ENCODE measurements around the gene TBC1D1. TPM values are rescaled to one million over a fixed set of nuclear protein-coding genes. Genes with fewer than 3 reads are reported as not detected.

Gene TBC1D1
- total RNA-seq, 1 experiment from 2014 or later, result 36.0 TPM

GRCh38 chr4:37862961-37863360 lies 27.9 kb upstream of the TBC1D1 start:
- ChIA-PET POLR2A (no interaction called here), CTCF (interaction anchor here (0.8 kb wide), 1 partner anchor 19 kb away, joined by 3 read pairs; no protein-coding TSS in a partner anchor)
- no peak overlapping the region for H3K27ac Mint-ChIP-seq (ENCODE audit: low read depth, unreplicated experiment)
- intact Hi-C loops (cut with micrococcal nuclease), result no loop called here
- no TSS peak for BruUV-seq (replicated peaks)
- H3K4me1 Mint-ChIP-seq (ENCODE audit: insufficient read depth, unreplicated experiment), result no peaks in the 10 kb centered on the region
- H3K36me3 Mint-ChIP-seq (ENCODE audit: insufficient read depth, unreplicated experiment), result peaks cover 46% of the 10 kb centered on the region
- no peak overlapping the region for H3K4me3 Mint-ChIP-seq (ENCODE audit: unreplicated experiment)
- H3K9me3 Mint-ChIP-seq (ENCODE audit: unreplicated experiment), result no peaks in the 10 kb centered on the region
- no peaks in the 10 kb centered on the region for H3K27me3 Mint-ChIP-seq (ENCODE audit: insufficient read depth, unreplicated experiment)
- TF ChIP-seq, protein P1, sequence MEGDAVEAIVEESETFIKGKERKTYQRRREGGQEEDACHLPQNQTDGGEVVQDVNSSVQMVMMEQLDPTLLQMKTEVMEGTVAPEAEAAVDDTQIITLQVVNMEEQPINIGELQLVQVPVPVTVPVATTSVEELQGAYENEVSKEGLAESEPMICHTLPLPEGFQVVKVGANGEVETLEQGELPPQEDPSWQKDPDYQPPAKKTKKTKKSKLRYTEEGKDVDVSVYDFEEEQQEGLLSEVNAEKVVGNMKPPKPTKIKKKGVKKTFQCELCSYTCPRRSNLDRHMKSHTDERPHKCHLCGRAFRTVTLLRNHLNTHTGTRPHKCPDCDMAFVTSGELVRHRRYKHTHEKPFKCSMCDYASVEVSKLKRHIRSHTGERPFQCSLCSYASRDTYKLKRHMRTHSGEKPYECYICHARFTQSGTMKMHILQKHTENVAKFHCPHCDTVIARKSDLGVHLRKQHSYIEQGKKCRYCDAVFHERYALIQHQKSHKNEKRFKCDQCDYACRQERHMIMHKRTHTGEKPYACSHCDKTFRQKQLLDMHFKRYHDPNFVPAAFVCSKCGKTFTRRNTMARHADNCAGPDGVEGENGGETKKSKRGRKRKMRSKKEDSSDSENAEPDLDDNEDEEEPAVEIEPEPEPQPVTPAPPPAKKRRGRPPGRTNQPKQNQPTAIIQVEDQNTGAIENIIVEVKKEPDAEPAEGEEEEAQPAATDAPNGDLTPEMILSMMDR (IDR thresholded peaks at IDR 0.05; ENCODE audit: unreplicated experiment), result no peak
- DNase-seq (ENCODE audit: unreplicated experiment), result no peak

DNA sequence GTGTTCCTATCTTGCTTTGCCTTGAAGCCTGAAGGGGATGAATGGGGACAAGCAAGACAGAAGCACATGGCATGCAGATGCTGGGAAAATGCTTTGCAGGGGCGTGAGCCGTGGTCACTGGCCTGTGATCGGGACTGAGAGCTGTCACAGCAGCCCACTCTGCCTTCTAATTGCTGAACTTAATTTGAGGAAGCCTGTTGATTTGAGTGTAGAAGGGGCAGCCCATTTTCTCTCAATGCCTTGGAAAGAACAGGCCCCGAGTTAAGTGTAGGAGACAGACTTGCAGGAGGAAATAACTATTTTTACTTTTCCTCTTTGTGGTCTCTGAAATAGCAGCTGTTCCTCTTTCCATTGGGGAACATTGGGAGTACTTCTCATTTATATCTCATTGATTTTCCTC lies 26.1 kb upstream of the TBC1D1 start:
- ChIA-PET CTCF (interaction anchor here (0.7 kb wide), 1 partner anchor 102 kb away, joined by 3 read pairs; no protein-coding TSS in a partner anchor), POLR2A (interaction anchor here (0.7 to 1.2 kb wide), 2 partner anchors 9 to 28 kb away, joined by 3 to 4 read pairs; no protein-coding TSS in a partner anchor)
- DNase-seq (ENCODE audit: unreplicated experiment), result no peak
- TF ChIP-seq, protein P1 (IDR thresholded peaks at IDR 0.05; ENCODE audit: unreplicated experiment), result no peak
- BruUV-seq (replicated peaks), result no TSS peak
- Mint-ChIP-seq H3K27me3 (ENCODE audit: insufficient read depth, unreplicated experiment) (no peaks in the 10 kb centered on the region), H3K36me3 (ENCODE audit: insufficient read depth, unreplicated experiment) (peaks cover 29% of the 10 kb centered on the region), H3K27ac (ENCODE audit: low read depth, unreplicated experiment) (no peak overlapping the region), H3K9me3 (ENCODE audit: unreplicated experiment) (no peaks in the 10 kb centered on the region), H3K4me3 (ENCODE audit: unreplicated experiment) (no peak overlapping the region), H3K4me1 (ENCODE audit: insufficient read depth, unreplicated experiment) (no peaks in the 10 kb centered on the region)
- intact Hi-C loops (cut with micrococcal nuclease), result no loop called here

DNA sequence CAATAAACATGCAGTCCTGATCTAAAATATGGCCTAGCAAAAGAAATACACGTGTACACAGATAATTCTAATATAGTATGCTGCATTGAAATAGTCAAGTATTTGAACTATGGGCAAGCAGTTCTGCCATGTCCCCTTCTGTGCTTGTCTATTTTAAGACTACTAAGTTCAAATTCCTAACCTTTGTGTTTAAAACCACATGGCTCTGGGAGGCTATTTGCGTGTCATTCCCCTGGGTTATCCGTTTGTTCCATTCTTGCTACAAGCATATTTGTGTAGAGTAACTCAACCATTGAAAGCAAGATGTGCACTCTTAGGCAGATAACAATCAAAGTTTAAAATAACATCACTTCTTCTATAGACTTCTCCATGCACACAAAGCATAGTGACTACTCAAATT lies 25.4 kb upstream of the TBC1D1 start:
- Mint-ChIP-seq H3K4me1 (ENCODE audit: insufficient read depth, unreplicated experiment) (no peaks in the 10 kb centered on the region), H3K27me3 (ENCODE audit: insufficient read depth, unreplicated experiment) (no peaks in the 10 kb centered on the region), H3K4me3 (ENCODE audit: unreplicated experiment) (no peak overlapping the region), H3K9me3 (ENCODE audit: unreplicated experiment) (no peaks in the 10 kb centered on the region), H3K27ac (ENCODE audit: low read depth, unreplicated experiment) (no peak overlapping the region), H3K36me3 (ENCODE audit: insufficient read depth, unreplicated experiment) (peaks cover 26% of the 10 kb centered on the region)
- BruUV-seq (replicated peaks), result no TSS peak
- TF ChIP-seq, protein P1 (IDR thresholded peaks at IDR 0.05; ENCODE audit: unreplicated experiment), result no peak
- CTCF ChIA-PET, result interaction anchor here (0.5 to 0.7 kb wide), 2 partner anchors 101 to 160 kb away, joined by 3 read pairs; no protein-coding TSS in a partner anchor
- DNase-seq (ENCODE audit: unreplicated experiment), result no peak
- intact Hi-C loops (cut with micrococcal nuclease), result no loop called here
- POLR2A ChIA-PET, result interaction anchor here (0.6 to 1.2 kb wide), 3 partner anchors 10 to 34 kb away, joined by 3 to 4 read pairs (median 3); no protein-coding TSS in a partner anchor

- H3K27me3 Mint-ChIP-seq (ENCODE audit: insufficient read depth, unreplicated experiment), result no peaks in the 10 kb centered on the region
- ChIA-PET POLR2A (interaction anchor here (0.7 kb wide), 1 partner anchor 41 kb away, joined by 3 read pairs; no protein-coding TSS in a partner anchor), CTCF (interaction anchor here (1.0 kb wide), 1 partner anchor 103 kb away, joined by 3 read pairs; no protein-coding TSS in a partner anchor)
- H3K4me1 Mint-ChIP-seq (ENCODE audit: insufficient read depth, unreplicated experiment), result peaks cover 5% of the 10 kb centered on the region
- DNase-seq (ENCODE audit: unreplicated experiment), result no peak
- no peak overlapping the region for H3K4me3 Mint-ChIP-seq (ENCODE audit: unreplicated experiment)
- no peak overlapping the region for H3K27ac Mint-ChIP-seq (ENCODE audit: low read depth, unreplicated experiment)
- TF ChIP-seq, protein P1 (IDR thresholded peaks at IDR 0.05; ENCODE audit: unreplicated experiment), result no peak
- H3K9me3 Mint-ChIP-seq (ENCODE audit: unreplicated experiment), result no peaks in the 10 kb centered on the region
- BruUV-seq (replicated peaks), result no TSS peak
- peaks cover 15% of the 10 kb centered on the region for H3K36me3 Mint-ChIP-seq (ENCODE audit: insufficient read depth, unreplicated experiment)
- intact Hi-C loops (cut with micrococcal nuclease), result no loop called here
Measured at GRCh38 chr4:37867102-37867501, 23.8 kb upstream of the TBC1D1 start.
